HG03342 (cell line): ENCODE data around the gene ZFYVE28.

Experiments
- ATAC-seq: cut with Tn5 transposase; IDR thresholded peaks from one replicate; pipeline ENCODE4 v1.9.1; 2021; ENCODE audit warnings: mild to moderate bottlenecking, moderate library complexity; ENCODE audit not compliant: unreplicated experiment

ZFYVE28 gene

GRCh38 chr4:2334826-2335728 is 83.4 kb downstream of the ZFYVE28 start:
- ATAC-seq = no peak

- no peak for ATAC-seq
Measured at GRCh38 chr4:2333916-2334644, 84.4 kb downstream of the ZFYVE28 start.

- ATAC-seq = no peak
Measured at GRCh38 chr4:2333356-2333841, 85.0 kb downstream of the ZFYVE28 start.

GRCh38 chr4:2332976-2333319 is 85.5 kb downstream of the ZFYVE28 start:
- no peak for ATAC-seq

- ATAC-seq = no peak
Measured at GRCh38 chr4:2332201-2332975, 86.1 kb downstream of the ZFYVE28 start.

DNA sequence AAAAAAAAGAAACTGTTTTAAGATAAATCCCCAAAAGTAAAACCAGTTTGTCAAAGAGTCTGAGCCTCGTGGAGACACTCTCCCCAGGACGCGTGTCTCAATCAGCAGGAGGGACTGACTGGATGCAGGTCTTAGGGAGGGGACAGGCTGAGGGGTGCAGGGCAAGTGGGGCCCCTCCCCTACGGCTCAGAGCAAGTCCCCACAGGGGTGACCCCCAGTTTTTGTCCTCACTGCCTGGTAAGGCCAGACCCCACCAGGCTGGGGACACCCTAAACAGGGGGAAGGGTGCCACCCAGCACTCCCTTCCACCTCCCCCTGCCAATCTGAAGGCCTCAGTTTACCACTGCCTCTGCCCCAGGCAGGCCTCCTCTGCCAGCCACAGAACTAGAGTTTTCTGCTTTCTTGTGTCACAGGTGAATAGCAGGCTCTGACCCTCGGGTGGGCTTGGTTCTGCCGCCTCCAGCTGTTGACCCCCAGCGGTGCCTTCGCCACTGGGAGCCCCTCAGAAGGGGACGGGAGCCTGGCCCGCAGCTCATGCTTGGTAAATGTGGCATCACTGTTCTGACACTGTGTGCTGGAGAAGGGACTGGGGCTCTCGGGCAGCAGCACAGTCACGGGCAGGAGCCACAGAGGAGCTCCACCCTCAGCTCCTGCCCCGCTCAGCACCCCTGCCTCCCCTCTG is 86.8 kb downstream of the ZFYVE28 start:
- ATAC-seq = no peak

DNA sequence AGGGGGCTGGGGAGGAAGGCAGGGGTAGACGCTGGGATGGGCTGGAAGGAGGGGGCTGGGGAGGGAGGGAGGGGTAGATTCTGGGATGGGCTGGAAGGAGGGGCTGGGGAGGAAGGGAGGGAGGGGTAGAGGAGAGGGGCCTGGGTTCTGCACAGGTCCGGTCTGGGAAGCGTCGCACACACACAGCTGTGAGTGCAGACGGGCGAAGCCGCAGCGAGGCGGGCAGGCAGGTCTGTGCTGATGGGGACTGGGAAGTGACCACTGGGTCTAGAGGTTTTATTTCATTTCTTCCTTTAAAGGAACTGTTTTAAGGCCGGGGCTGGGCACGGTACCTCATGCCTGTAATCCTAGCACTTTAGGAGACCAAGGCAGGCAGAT is 87.4 kb downstream of the ZFYVE28 start:
- ATAC-seq = no peak

DNA sequence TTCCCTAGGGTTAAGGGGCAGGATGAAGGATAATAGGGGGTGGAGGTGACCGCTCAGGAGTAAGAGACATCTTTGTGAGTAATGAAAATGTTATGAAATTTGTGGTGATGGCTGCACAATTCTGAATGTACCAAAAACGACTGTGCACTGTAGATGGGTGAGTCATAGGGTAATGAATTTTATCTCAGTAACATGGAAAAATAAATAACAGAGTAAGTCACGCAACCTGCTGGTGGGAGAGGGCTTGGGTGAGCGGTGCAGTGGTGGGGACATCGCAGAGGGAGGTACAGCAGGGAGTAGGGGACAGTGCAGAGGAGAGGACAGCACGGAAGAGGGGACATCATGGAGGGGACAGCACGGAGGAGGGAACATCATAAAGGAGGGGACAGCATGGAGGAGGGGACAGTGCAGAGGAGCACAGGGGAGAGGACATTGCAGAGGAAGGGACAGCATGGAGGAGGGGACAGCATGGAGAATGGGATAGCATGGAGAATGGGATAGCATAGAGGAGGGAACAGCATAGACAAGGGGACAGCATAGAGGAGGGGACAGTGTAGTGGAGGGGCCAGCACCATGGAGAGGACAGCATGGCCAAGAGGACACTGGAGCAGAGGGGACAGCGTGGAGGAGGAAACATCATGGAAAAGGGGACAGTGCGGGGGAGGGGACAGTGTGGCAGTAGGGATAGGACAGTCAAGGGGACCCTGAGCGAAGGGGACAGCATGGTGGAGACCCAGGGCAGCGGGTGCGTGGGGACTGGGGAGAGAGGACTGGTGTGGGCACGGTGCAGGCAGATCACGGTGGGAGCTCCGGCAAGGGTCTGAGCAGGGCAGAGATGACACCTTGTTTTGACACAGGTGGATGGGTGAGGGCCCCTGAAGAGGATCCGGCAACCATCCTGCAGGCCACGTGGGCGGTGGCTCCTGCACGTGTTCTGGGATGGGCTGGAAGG is 88.1 kb downstream of the ZFYVE28 start:
- ATAC-seq = no peak

DNA sequence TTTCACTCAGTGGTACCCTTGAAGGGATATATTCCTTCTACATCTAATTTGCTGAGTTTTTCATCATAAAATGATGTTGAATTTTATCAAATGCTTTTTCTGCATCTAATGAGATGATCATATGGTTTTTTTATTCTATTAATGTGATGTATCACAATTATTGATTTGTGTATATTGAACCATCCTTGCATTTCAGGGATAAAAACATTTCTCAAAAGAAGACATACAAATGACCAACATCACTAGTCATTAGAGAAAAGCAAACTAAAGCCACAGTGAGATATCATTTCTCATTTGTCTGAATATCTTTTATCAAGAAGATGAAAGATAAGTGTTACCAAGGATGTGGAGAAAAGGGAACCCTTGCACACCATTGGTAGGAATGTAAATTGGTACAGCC is 90.9 kb downstream of the ZFYVE28 start:
- ATAC-seq = no peak

DNA sequence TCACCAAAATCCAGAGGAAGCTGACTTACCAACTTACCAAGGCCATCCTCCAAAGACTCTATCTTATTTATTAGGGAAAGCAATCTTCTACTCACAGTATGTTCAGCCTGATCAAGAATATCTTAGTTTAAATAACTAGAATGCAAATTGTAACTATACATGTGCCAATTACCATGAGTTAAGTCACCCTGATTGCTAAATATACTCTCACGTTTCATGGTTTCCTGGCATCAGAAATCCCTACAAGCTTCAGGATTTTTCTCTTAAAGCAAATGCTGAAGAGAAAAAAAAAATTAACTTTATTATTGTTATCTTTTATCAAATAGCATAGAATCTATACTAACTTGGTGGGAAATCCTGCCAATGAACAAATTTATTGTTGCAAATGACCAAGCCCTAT is 93.6 kb downstream of the ZFYVE28 start:
- ATAC-seq = no peak

DNA sequence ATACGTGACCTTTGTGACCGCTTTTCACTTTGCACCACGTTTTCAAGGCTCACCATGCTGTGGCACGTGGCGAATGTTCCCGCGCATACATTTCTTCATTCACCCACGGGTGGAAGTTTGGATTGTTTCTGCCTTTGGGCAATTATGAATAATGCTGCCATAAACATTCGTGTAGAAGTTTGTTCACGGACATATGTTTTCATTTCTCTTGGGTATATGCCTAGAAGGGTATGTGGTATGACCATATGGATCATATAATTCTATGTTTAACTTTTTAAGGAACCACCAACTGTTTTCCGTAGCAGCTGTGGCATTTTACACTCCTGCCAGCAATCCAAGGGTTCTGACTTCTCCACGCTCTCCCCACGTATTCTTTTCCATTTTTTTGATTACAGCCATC is 95.6 kb downstream of the ZFYVE28 start:
- no peak for ATAC-seq

- ATAC-seq = no peak
Measured at GRCh38 chr4:2322227-2322626, 96.2 kb downstream of the ZFYVE28 start.

DNA sequence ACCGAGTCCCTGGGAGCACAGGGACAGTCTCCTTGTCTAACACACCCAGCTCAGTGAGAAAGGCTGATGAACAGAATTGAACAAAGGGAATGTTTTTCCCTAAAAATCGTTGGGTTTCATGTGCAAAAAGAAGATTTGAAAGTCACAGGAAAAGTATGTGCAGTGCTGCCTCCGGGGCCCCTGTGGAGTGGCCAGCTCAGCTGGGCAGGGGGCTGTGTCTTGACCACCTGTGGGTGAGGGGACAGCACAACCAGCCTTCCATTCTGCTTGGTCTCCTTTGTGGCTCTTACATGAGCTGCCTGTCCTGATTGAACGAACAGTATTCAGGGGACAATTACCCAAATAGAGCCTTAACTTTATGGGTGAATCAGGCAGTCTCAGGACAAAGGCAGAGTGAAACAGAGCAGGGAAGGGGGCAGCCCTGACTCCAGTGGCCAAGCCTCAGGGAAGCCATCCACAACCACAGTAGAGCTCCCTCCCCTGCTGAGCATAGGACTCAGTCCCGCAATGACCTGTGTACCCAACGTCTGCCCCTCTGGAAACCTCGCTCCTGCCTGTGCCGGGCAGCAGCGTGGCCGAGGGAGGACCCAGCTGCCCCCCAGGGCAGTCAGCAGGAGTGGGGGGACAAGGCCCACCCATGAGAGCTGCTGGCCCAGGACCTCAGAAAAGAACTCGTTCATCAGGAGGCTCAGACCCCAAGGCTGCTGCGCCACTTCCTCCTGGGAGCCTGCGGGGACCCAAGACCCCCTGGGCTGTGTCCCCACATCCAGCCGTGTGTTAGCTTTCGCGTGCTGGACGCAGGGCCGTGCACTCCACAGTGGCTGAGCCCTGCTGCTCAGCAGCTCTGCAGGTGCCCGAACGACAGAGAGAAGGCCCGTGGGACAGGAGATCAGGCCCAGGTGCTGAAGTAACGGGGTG is 96.9 kb downstream of the ZFYVE28 start:
- ATAC-seq = no peak

- no peak for ATAC-seq
Measured at GRCh38 chr4:2320746-2321145, 97.7 kb downstream of the ZFYVE28 start.

- ATAC-seq = no peak
Measured at GRCh38 chr4:2320152-2320551, 98.3 kb downstream of the ZFYVE28 start.

GRCh38 chr4:2318885-2319284 is 99.6 kb downstream of the ZFYVE28 start:
- no peak for ATAC-seq

- no peak for ATAC-seq
Measured at GRCh38 chr4:2318476-2318875, 100.0 kb downstream of the ZFYVE28 start.

DNA sequence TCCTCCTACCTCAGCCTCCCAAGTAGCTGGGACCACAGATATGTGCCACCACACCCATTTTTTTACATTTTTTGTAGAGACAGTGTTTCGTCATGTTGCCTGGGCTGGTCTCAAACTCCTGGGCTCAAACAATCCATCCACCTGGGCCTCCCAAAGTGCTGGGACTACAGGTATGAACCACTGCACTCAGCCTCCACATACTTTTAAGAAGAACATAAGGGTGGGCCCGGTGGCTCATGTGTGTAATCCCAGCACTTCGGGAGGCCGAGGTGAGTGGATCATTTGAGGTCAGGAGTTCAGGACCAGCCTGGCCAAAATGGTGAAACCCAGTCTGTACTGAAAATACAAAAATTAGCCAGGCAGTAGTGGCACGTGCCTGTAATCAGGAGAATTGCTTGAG is 105.1 kb downstream of the ZFYVE28 start:
- no peak for ATAC-seq
